Activated T-cell treated with anti-CD3 and anti-CD28 coated beads for 48 hours (primary cell): Measurements from ENCODE around the gene SVIL.
"Not testable (repeated sequence)": the region's sequence is repeated elsewhere in the genome, so short reads cannot be mapped to it uniquely, and the experiment has no call there.

ENCODE experiments used
- DNase-seq: peaks from one replicate; pipeline ENCODE4 v3.0.0-alpha.2; 2020; ENCODE audit warnings: low read depth

SVIL gene

DNA sequence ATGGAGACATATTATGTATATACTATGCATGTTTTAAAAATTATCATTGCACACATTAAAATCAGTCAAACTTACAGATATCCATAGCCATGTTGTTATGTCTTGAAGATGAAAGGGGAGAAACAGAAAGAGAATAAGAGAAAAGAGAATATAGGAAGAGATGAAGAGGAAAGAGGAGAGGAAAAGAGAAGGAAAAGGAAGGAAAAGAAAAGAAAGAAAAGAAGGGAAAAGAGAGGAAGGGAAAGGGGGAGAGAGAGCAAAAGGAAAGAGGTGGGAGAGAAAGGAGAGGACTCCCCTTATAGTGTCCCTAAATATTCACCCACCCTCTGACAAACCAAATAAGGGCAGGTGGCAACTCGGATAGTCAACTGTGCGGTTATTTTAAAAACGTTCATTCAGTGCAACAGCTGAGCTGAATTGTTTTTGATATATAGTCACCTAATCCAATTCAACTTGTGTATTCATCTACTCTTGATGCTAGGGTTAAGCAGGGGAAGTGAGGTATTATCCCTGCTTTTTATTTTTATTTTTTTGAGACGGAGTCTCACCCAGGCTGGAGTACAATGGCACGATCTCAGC is 14.6 kb downstream of the SVIL start:
- no peak for DNase-seq

DNA sequence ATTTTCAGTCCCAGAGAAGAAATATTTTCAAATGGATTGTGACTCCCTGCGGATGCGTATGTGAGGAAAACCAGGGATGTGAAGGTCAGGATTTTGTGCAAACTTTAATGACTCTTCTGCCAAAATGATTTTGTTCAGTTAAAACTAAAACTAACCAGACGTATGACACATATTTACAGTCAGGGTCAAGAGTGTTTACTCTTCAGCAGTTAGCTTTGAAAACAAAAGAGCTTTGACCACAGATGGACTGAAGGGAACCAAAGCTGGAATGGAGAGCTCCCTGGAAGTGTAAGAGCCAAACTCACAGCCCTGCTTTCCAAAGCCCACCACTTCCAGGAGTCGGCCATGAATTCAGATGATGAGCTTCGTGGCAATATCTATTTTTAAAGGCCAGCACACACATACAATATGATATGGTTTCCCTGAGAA is 15.5 kb downstream of the SVIL start:
- no peak for DNase-seq

GRCh38 chr10:29618341-29619171 is 16.2 kb downstream of the SVIL start:
- no peak for DNase-seq

GRCh38 chr10:29617880-29618340 is 16.9 kb downstream of the SVIL start:
- DNase-seq = no peak

DNA sequence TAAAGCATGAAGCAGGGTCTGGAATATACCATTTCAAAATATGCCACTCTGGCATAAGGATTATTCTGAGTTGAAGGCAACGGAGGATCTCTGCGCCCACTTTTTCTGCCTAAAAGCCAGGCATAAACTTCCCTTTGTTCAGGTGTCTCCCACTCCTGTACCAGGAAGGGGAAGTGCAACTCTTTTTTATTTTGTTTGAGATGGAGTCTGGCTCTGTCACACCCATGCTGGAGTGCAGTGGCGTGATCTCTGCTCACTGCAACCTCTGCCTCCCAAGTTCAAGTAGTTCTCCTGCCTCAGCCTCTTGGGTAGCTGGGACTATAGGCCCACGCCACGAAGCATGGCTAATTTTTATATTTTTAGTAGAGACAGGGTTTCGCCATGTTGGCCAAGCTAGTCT is 18.2 kb downstream of the SVIL start:
- DNase-seq = no peak

- no peak for DNase-seq
These were observed 19.6 kb downstream of the SVIL start for GRCh38 chr10:29615195-29615594.

- not testable (repeated sequence) for DNase-seq
These were observed 20.5 kb downstream of the SVIL start for GRCh38 chr10:29614289-29614688.

DNA sequence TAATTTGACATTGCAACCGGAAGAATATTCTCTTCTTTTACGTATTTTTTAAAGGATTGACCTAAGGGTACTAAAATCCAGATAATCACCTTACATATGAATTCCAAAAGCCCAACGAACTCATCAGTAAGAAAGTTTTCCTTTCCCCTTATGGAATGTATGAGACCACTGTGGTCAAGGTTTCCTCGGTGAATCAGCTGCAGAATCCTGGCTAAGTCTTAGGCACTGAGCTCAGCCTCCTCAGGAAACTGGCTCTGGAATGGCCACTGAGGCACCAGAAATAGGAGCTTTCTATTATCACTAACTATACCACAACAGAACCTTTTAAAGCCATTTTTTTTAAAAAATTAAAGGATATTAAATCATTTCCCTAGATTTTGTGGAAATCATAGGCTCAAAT is 21.0 kb downstream of the SVIL start:
- DNase-seq = no peak

- no peak for DNase-seq
These were observed 21.6 kb downstream of the SVIL start for GRCh38 chr10:29613196-29613595.

DNA sequence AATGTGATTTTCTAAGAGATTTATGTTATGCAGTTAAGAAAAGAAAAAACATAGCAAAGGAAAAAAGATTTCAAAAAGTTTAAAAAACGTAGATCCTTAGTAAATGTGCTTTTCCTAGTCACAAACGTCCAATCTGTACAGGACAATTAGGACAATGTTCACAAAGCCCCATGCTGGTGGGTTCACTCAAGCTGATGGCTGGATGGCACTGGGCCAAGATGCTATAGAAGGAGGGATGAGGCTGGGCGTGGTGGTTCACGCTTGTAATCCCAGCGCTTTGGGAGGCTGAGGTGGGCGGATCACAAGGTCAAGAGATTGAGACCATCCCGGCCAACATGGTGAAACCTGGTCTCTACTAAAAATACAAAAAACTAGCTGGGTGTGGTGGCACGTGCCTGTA is 22.1 kb downstream of the SVIL start:
- DNase-seq = no peak

DNA sequence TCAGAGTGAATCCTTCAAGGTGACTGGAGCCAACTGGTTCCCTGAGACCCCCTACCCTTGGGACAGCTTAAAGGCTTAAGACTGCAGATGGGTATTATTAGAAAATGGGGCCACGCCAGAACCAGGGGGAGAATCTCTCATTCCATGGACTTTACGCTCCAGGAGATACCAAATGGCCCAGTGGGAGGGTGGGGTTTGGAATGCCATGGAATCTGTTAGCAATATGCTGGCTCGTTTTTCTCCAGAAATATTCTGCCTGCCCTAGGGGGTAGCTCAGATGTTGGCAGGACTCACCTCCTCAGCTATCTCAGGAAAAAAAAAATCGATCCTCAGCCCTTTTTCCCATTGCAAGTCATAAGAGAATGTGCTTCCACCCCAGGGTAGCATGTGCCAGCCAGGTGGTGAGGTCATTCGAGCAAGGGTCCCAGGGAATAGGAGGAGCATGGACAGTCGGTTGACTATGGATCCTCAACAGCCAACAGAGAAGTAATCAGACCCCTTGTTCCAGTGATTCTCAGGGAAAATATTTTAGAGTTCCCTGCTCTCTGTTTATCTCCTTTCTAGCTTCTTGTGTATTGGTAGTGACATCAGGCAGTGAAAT is 22.9 kb downstream of the SVIL start:
- no peak for DNase-seq

DNA sequence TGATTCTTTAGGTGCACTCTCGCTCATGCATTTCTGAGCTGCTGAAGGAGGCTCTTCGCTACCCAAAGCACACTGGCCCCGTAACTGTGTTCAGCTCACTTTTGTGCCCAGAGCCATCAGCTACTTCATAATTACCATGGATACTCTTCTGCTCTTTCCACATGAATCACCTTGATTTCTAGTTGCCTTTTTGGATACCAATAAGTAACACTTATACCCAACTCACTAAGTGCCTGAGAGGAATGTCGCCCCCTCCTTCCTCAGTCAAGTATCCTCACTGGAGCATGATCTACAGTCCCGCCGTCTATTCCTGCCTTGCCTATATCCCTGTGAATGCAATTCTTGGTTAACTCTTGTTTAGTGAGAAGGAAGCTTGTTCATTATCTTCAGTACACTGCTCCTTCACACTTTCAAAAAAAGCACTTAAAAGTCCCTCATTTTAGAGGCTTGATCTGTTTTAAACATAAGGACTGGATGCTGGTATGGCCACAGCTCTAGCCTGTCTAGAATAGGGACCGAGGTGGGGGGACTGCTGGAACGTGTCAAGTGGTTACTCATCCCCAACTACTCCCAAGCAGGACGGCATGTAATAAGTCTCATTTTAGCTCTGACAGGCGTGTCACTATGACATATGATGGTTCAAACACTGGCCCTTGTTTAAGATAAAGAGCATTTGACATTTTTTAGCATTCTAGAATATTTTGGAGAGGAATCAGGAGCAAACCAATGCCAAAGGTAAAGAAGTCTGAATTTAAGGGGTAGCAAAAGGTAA is 23.7 kb downstream of the SVIL start:
- DNase-seq = no peak

DNA sequence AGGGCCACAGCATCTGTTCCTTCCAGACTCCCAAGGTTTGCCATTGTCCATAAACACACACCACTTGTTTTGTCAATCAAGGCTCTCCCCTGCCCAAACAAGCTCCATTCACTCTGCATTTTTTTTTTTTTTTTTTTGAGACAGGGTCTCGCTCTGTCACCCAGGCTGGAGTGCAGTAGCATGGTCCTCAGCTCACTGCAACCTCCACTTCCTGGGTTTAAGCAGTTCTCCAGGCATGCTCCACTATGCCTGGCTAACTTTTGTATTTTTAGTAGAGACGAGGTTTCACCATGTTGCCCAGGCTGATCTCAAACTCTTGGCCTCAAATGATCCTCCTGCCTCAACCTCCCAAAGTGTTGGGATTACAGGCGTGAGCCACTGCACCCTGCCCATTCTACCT is 24.4 kb downstream of the SVIL start:
- not testable (repeated sequence) for DNase-seq

DNA sequence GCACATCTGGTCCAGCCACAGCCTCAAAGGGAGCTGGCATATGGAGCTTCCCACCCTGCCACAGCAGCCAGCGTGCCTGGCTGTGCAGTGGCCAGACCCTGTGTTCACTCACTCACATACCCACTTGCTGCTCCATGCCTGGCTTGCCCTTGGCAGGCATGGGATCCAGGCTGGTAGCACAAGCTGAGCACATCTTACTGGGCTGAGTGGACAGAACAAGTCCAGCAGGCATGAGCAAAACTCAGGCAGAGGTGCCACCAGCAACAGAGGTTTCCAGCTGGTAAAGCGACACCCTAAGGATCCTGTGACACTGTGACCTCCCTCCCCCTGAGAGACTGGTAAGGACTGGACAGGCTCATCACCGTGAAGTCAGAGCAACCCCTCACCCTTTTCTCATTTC is 25.1 kb downstream of the SVIL start:
- no peak for DNase-seq

- DNase-seq = no peak
These were observed 26.1 kb downstream of the SVIL start for GRCh38 chr10:29608476-29609301.

- no peak for DNase-seq
These were observed 26.7 kb downstream of the SVIL start for GRCh38 chr10:29608062-29608461.

- DNase-seq = no peak
These were observed 27.2 kb downstream of the SVIL start for GRCh38 chr10:29607576-29607975.

- not testable (repeated sequence) for DNase-seq
These were observed 28.1 kb downstream of the SVIL start for GRCh38 chr10:29606693-29607092.

- no peak for DNase-seq
These were observed 30.4 kb downstream of the SVIL start for GRCh38 chr10:29604291-29604825.

- DNase-seq = no peak
These were observed 31.4 kb downstream of the SVIL start for GRCh38 chr10:29603223-29603896.

GRCh38 chr10:29600821-29601220 is 34.0 kb downstream of the SVIL start:
- no peak for DNase-seq
